ENCODE data around the gene TPRA1.

Gene TPRA1

GRCh38 chr3:127547761-127548605 is 42.5 kb downstream of the TPRA1 start:
- peak overlapping the region; percentile 16 to 43 for H3K9ac ChIP-seq (ENCODE audit: low read depth in 1 of 2, low read length in 2 of 2)
- H3K36me3 ChIP-seq (ENCODE audit: control insufficient read depth in 1 of 2, insufficient read depth in 2 of 2, low read length in 2 of 2), result no peaks in the 10 kb centered on the region
- no peaks in the 10 kb centered on the region for H3K27me3 ChIP-seq (ENCODE audit: control insufficient read depth in 1 of 2, insufficient read depth in 2 of 2, low read length in 2 of 2)
- H3K4me3 ChIP-seq (ENCODE audit: low read depth in 1 of 2, low read length in 2 of 2), result peak overlapping the region; percentile 62 to 73
- no peak overlapping the region for H3K27ac ChIP-seq (ENCODE audit: low read depth, low read length)
- peaks cover 9 to 14% of the 10 kb centered on the region in 2 donors for H3K4me1 ChIP-seq (ENCODE audit: control insufficient read depth in 1 of 2, insufficient read depth in 2 of 2, low read length in 2 of 2)
- no peaks in the 10 kb centered on the region for H3K9me3 ChIP-seq (ENCODE audit: control insufficient read depth in 1 of 2, low read length in 2 of 2)

GRCh38 chr3:127546970-127547733 is 43.4 kb downstream of the TPRA1 start:
- no peaks in the 10 kb centered on the region for H3K27me3 ChIP-seq (ENCODE audit: control insufficient read depth in 1 of 2, insufficient read depth in 2 of 2, low read length in 2 of 2)
- no peak overlapping the region for H3K27ac ChIP-seq (ENCODE audit: low read depth, low read length)

GRCh38 chr3:127546554-127546953 is 44.0 kb downstream of the TPRA1 start:
- Histone ChIP-seq H3K9me3 (ENCODE audit: control insufficient read depth in 1 of 2, low read length in 2 of 2) (no peaks in the 10 kb centered on the region), H3K9ac (ENCODE audit: low read depth in 1 of 2, low read length in 2 of 2) (no peak overlapping the region), H3K27ac (ENCODE audit: low read depth, low read length) (no peak overlapping the region), H3K27me3 (ENCODE audit: control insufficient read depth in 1 of 2, insufficient read depth in 2 of 2, low read length in 2 of 2) (no peaks in the 10 kb centered on the region), H3K36me3 (ENCODE audit: control insufficient read depth in 1 of 2, insufficient read depth in 2 of 2, low read length in 2 of 2) (no peaks in the 10 kb centered on the region), H3K4me1 (ENCODE audit: control insufficient read depth in 1 of 2, insufficient read depth in 2 of 2, low read length in 2 of 2) (peaks cover 9 to 14% of the 10 kb centered on the region in 2 donors), H3K4me3 (ENCODE audit: low read depth in 1 of 2, low read length in 2 of 2) (no peak overlapping the region)

More at GRCh38 chr3:127546970-127547733, 43.4 kb downstream of the TPRA1 start:
- Histone ChIP-seq H3K4me3 (ENCODE audit: low read depth in 1 of 2, low read length in 2 of 2) (peak overlapping the region in 1 of 2 donors; percentile 73), H3K4me1 (ENCODE audit: control insufficient read depth in 1 of 2, insufficient read depth in 2 of 2, low read length in 2 of 2) (peaks cover 9 to 14% of the 10 kb centered on the region in 2 donors), H3K9ac (ENCODE audit: low read depth in 1 of 2, low read length in 2 of 2) (no peak overlapping the region), H3K36me3 (ENCODE audit: control insufficient read depth in 1 of 2, insufficient read depth in 2 of 2, low read length in 2 of 2) (no peaks in the 10 kb centered on the region), H3K9me3 (ENCODE audit: control insufficient read depth in 1 of 2, low read length in 2 of 2) (no peaks in the 10 kb centered on the region)

GRCh38 chr3:127545711-127546457 is 44.6 kb downstream of the TPRA1 start:
- Histone ChIP-seq H3K9ac (ENCODE audit: low read depth in 1 of 2, low read length in 2 of 2) (no peak overlapping the region), H3K4me1 (ENCODE audit: control insufficient read depth in 1 of 2, insufficient read depth in 2 of 2, low read length in 2 of 2) (peaks cover 9 to 14% of the 10 kb centered on the region in 2 donors), H3K9me3 (ENCODE audit: control insufficient read depth in 1 of 2, low read length in 2 of 2) (no peaks in the 10 kb centered on the region), H3K27ac (ENCODE audit: low read depth, low read length) (no peak overlapping the region), H3K36me3 (ENCODE audit: control insufficient read depth in 1 of 2, insufficient read depth in 2 of 2, low read length in 2 of 2) (no peaks in the 10 kb centered on the region), H3K27me3 (ENCODE audit: control insufficient read depth in 1 of 2, insufficient read depth in 2 of 2, low read length in 2 of 2) (no peaks in the 10 kb centered on the region), H3K4me3 (ENCODE audit: low read depth in 1 of 2, low read length in 2 of 2) (no peak overlapping the region)

- Histone ChIP-seq H3K36me3 (ENCODE audit: control insufficient read depth in 1 of 2, insufficient read depth in 2 of 2, low read length in 2 of 2) (no peaks in the 10 kb centered on the region), H3K27me3 (ENCODE audit: control insufficient read depth in 1 of 2, insufficient read depth in 2 of 2, low read length in 2 of 2) (no peaks in the 10 kb centered on the region), H3K4me1 (ENCODE audit: control insufficient read depth in 1 of 2, insufficient read depth in 2 of 2, low read length in 2 of 2) (peaks cover 9 to 14% of the 10 kb centered on the region in 2 donors), H3K27ac (ENCODE audit: low read depth, low read length) (no peak overlapping the region), H3K9ac (ENCODE audit: low read depth in 1 of 2, low read length in 2 of 2) (no peak overlapping the region), H3K4me3 (ENCODE audit: low read depth in 1 of 2, low read length in 2 of 2) (no peak overlapping the region), H3K9me3 (ENCODE audit: control insufficient read depth in 1 of 2, low read length in 2 of 2) (no peaks in the 10 kb centered on the region)
These were observed 45.3 kb downstream of the TPRA1 start for GRCh38 chr3:127545216-127545615.

GRCh38 chr3:127544803-127545201 is 45.7 kb downstream of the TPRA1 start:
- Histone ChIP-seq H3K4me3 (ENCODE audit: low read depth in 1 of 2, low read length in 2 of 2) (no peak overlapping the region), H3K9ac (ENCODE audit: low read depth in 1 of 2, low read length in 2 of 2) (no peak overlapping the region)

GRCh38 chr3:127544192-127544802 is 46.2 kb downstream of the TPRA1 start:
- H3K36me3 ChIP-seq (ENCODE audit: control insufficient read depth in 1 of 2, insufficient read depth in 2 of 2, low read length in 2 of 2), result no peaks in the 10 kb centered on the region
- no peaks in the 10 kb centered on the region for H3K9me3 ChIP-seq (ENCODE audit: control insufficient read depth in 1 of 2, low read length in 2 of 2)
- H3K4me1 ChIP-seq (ENCODE audit: control insufficient read depth in 1 of 2, insufficient read depth in 2 of 2, low read length in 2 of 2), result peaks cover 9 to 14% of the 10 kb centered on the region in 2 donors
- H3K27me3 ChIP-seq (ENCODE audit: control insufficient read depth in 1 of 2, insufficient read depth in 2 of 2, low read length in 2 of 2), result no peaks in the 10 kb centered on the region
- no peak overlapping the region for H3K9ac ChIP-seq (ENCODE audit: low read depth in 1 of 2, low read length in 2 of 2)
- H3K4me3 ChIP-seq (ENCODE audit: low read depth in 1 of 2, low read length in 2 of 2), result no peak overlapping the region
- no peak overlapping the region for H3K27ac ChIP-seq (ENCODE audit: low read depth, low read length)

More at GRCh38 chr3:127544803-127545201, 45.7 kb downstream of the TPRA1 start:
- H3K27me3 ChIP-seq (ENCODE audit: control insufficient read depth in 1 of 2, insufficient read depth in 2 of 2, low read length in 2 of 2), result no peaks in the 10 kb centered on the region
- H3K4me1 ChIP-seq (ENCODE audit: control insufficient read depth in 1 of 2, insufficient read depth in 2 of 2, low read length in 2 of 2), result peaks cover 9 to 14% of the 10 kb centered on the region in 2 donors
- H3K36me3 ChIP-seq (ENCODE audit: control insufficient read depth in 1 of 2, insufficient read depth in 2 of 2, low read length in 2 of 2), result no peaks in the 10 kb centered on the region
- no peak overlapping the region for H3K27ac ChIP-seq (ENCODE audit: low read depth, low read length)
- no peaks in the 10 kb centered on the region for H3K9me3 ChIP-seq (ENCODE audit: control insufficient read depth in 1 of 2, low read length in 2 of 2)

- Histone ChIP-seq H3K9me3 (ENCODE audit: control insufficient read depth in 1 of 2, low read length in 2 of 2) (no peaks in the 10 kb centered on the region), H3K36me3 (ENCODE audit: control insufficient read depth in 1 of 2, insufficient read depth in 2 of 2, low read length in 2 of 2) (no peaks in the 10 kb centered on the region), H3K27ac (ENCODE audit: low read depth, low read length) (no peak overlapping the region), H3K27me3 (ENCODE audit: control insufficient read depth in 1 of 2, insufficient read depth in 2 of 2, low read length in 2 of 2) (no peaks in the 10 kb centered on the region), H3K9ac (ENCODE audit: low read depth in 1 of 2, low read length in 2 of 2) (no peak overlapping the region), H3K4me1 (ENCODE audit: control insufficient read depth in 1 of 2, insufficient read depth in 2 of 2, low read length in 2 of 2) (peaks cover 9 to 14% of the 10 kb centered on the region in 2 donors), H3K4me3 (ENCODE audit: low read depth in 1 of 2, low read length in 2 of 2) (no peak overlapping the region)
These were observed 47.1 kb downstream of the TPRA1 start for GRCh38 chr3:127543441-127543840.

GRCh38 chr3:127542441-127542952 is 48.0 kb downstream of the TPRA1 start:
- H3K9ac ChIP-seq (ENCODE audit: low read depth in 1 of 2, low read length in 2 of 2), result no peak overlapping the region
- H3K4me1 ChIP-seq (ENCODE audit: control insufficient read depth in 1 of 2, insufficient read depth in 2 of 2, low read length in 2 of 2), result peaks cover 4 to 9% of the 10 kb centered on the region in 2 donors
- H3K27ac ChIP-seq (ENCODE audit: low read depth, low read length), result no peak overlapping the region
- no peak overlapping the region for H3K4me3 ChIP-seq (ENCODE audit: low read depth in 1 of 2, low read length in 2 of 2)
- no peaks in the 10 kb centered on the region for H3K9me3 ChIP-seq (ENCODE audit: control insufficient read depth in 1 of 2, low read length in 2 of 2)
- no peaks in the 10 kb centered on the region for H3K27me3 ChIP-seq (ENCODE audit: control insufficient read depth in 1 of 2, insufficient read depth in 2 of 2, low read length in 2 of 2)
- no peaks in the 10 kb centered on the region for H3K36me3 ChIP-seq (ENCODE audit: control insufficient read depth in 1 of 2, insufficient read depth in 2 of 2, low read length in 2 of 2)

Measured in duodenal mucosa (tissue), 2 donors.